ENCODE results near the gene DGKG.

DGKG gene

GRCh38 chr3:186220365-186220764, 141.7 kb downstream of the DGKG start:
- TF ChIP-seq, protein P1, sequence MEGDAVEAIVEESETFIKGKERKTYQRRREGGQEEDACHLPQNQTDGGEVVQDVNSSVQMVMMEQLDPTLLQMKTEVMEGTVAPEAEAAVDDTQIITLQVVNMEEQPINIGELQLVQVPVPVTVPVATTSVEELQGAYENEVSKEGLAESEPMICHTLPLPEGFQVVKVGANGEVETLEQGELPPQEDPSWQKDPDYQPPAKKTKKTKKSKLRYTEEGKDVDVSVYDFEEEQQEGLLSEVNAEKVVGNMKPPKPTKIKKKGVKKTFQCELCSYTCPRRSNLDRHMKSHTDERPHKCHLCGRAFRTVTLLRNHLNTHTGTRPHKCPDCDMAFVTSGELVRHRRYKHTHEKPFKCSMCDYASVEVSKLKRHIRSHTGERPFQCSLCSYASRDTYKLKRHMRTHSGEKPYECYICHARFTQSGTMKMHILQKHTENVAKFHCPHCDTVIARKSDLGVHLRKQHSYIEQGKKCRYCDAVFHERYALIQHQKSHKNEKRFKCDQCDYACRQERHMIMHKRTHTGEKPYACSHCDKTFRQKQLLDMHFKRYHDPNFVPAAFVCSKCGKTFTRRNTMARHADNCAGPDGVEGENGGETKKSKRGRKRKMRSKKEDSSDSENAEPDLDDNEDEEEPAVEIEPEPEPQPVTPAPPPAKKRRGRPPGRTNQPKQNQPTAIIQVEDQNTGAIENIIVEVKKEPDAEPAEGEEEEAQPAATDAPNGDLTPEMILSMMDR (IDR thresholded peaks at IDR 0.05; ENCODE audit: low read depth, low read length): no peak
- DNase-seq (ENCODE audit: extremely low read depth, low read depth): no peak

GRCh38 chr3:186219211-186219638, 142.8 kb downstream of the DGKG start:
- TF ChIP-seq, protein P1 (IDR thresholded peaks at IDR 0.05; ENCODE audit: low read depth, low read length): no peak
- DNase-seq (ENCODE audit: extremely low read depth, low read depth): no peak

GRCh38 chr3:186218421-186218820, 143.6 kb downstream of the DGKG start:
- DNase-seq (ENCODE audit: extremely low read depth, low read depth): no peak
- TF ChIP-seq, protein P1 (IDR thresholded peaks at IDR 0.05; ENCODE audit: low read depth, low read length): no peak

GRCh38 chr3:186217820-186218164, 144.2 kb downstream of the DGKG start:
- TF ChIP-seq, protein P1 (IDR thresholded peaks at IDR 0.05; ENCODE audit: low read depth, low read length): no peak
- no peak for DNase-seq (ENCODE audit: extremely low read depth, low read depth)

DNA sequence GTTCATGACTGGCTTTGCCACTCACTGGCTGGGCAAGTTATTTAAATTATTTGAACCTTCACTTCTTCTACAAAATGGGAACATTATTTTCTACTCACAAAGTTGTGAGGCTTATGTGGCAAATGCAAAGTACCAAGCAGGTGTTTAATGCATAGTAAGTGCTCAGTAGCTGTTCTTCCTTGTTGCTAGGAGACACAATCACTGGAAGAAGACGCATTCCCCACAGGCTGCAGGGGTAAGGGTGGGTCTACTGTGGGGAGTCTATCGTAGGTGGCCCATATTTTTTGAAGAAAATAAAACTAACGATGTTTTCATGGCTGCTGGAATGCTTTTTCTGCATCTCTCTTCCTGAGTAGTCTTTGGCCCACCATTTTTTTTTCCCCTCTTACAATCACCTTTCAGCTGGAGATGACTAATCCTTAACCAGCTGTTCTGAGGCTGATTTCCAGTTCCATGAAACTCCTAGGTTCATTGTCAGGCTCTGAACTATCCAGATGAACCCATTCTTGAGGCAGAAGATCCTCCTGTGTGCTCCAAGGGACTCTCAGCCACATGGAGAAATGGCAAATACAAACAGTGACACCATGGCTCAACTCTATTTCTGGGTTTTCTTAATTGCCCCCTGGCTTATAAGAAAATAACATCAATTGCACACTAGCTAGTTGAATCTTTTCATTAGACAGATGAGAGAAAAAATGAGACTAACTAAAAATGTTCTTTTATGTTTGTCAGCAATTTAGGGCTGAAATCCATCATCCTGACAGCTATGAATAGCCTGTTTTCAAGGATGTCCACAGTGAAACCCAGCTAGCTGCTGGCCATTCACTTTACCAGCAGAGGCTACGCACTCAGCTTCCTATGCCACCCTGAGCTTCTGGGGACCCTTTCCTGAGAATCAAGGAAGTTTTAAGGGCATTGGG, 144.9 kb downstream of the DGKG start:
- DNase-seq (ENCODE audit: extremely low read depth, low read depth): no peak
- TF ChIP-seq, protein P1 (IDR thresholded peaks at IDR 0.05; ENCODE audit: low read depth, low read length): no peak

DNA sequence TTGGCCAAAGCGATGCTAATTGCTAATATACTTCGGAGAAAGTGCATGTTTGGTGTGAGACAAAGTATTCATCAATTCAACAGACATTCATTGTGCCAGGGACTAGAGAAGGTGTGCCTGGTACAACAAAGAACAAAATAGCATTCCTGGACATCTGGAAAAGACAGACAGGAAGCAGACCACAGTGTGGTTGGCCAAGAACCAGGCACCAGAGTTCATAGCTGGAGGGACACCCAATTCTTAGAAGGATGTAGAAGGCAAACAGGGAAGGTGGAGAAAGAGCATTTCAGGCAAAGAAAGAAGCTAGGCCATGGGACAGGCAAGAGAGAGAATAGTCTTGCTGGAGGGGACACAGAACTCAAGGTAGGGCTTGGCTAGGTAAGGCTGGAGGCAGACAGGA, 147.4 kb downstream of the DGKG start:
- TF ChIP-seq, protein P1 (IDR thresholded peaks at IDR 0.05; ENCODE audit: low read depth, low read length): no peak
- no peak for DNase-seq (ENCODE audit: extremely low read depth, low read depth)

GRCh38 chr3:186213946-186214345, 148.1 kb downstream of the DGKG start:
- no peak for DNase-seq (ENCODE audit: extremely low read depth, low read depth)
- TF ChIP-seq, protein P1 (IDR thresholded peaks at IDR 0.05; ENCODE audit: low read depth, low read length): no peak

Data from AG09319 (cell line).